A549 treated with Mapracorat at 1 μM for 4 hours (cell line): ENCODE results near the gene VCPKMT. TPM values are rescaled to one million over a fixed set of nuclear protein-coding genes. Genes with fewer than 3 reads are reported as not detected.

ENCODE experiments used
- total RNA-seq: library from RNA; stranded (reverse); fragments of 200-300 nt; extraction: Qiagen RNA extraction; gene quantifications from 5 replicates; pipeline ENCODE4 v1.2.3, GENCODE V29; 2022

Gene VCPKMT
- total RNA-seq: 8.4 to 9.6 TPM (median 8.9 TPM) in 5 replicates

GRCh38 chr14:50116181-50116956 lies at the start of gene VCPKMT:
VCPKMT (minus strand) TSS chr14:50116572; CDS start chr14:50116552, 20 bp downstream.

Other genes with a start within 250 kb of the VCPKMT start
- 74.9 to 81.2 TPM (median 77.4 TPM) in 5 replicates for gene ARF6, start 223.5 kb downstream of the VCPKMT start, total RNA-seq
- 8.0 to 11.5 TPM (median 11.0 TPM) in 5 replicates for gene SOS2, start 115.0 kb upstream of the VCPKMT start, total RNA-seq
- 8.0 to 12.2 TPM (median 9.8 TPM) in 5 replicates for gene L2HGDH, start 195.7 kb upstream of the VCPKMT start, total RNA-seq
- 10.9 to 14.7 TPM (median 14.2 TPM) in 5 replicates for gene DMAC2L, start 195.8 kb upstream of the VCPKMT start, total RNA-seq